ENCODE data around the gene SYPL2. TPM values are rescaled to one million over a fixed set of nuclear protein-coding genes. Genes with fewer than 3 reads are reported as not detected.

Gene SYPL2
- total RNA-seq, 4 donors from 2014 or later = 1.5 to 3.5 (median 2.4) TPM

GRCh38 chr1:109501644-109502363 is 35.5 kb downstream of the SYPL2 start:
- no peaks in the 10 kb centered on the region for H3K27me3 ChIP-seq
- H3K27ac ChIP-seq = peak overlapping the region in 2 of 4 donors; percentile 43 to 54
- peaks cover 0 to 57% (median 16%) of the 10 kb centered on the region in 4 donors for H3K4me1 ChIP-seq
- no peaks in the 10 kb centered on the region for H3K9me3 ChIP-seq
- no peak overlapping the region for H3K4me3 ChIP-seq
- WGBS, 2 donors = 52 to 66% methylated on average over 5 of the region's 5 CpGs
- no peak for TF ChIP-seq CTCF (IDR thresholded peaks at IDR 0.05)
- no peak for TF ChIP-seq POLR2A (IDR thresholded peaks at IDR 0.05)
- no peak for TF ChIP-seq EP300 (IDR thresholded peaks at IDR 0.05)
- peaks cover 0 to 67% (median 0%) of the 10 kb centered on the region in 3 donors for H3K36me3 ChIP-seq
- DNase-seq (ENCODE audit: low spot score in 2 of 2) = no peak

- no peaks in the 10 kb centered on the region for H3K9me3 ChIP-seq
- H3K36me3 ChIP-seq = peaks cover 0 to 64% (median 0%) of the 10 kb centered on the region in 3 donors
- no peak overlapping the region for H3K27ac ChIP-seq
- no peak for DNase-seq (ENCODE audit: low spot score in 2 of 2)
- TF ChIP-seq CTCF (IDR thresholded peaks at IDR 0.05) = no peak
- no peak for TF ChIP-seq EP300 (IDR thresholded peaks at IDR 0.05)
- TF ChIP-seq POLR2A (IDR thresholded peaks at IDR 0.05) = no peak
- WGBS, 2 donors = 86 to 92% methylated on average over 3 of the region's 3 CpGs
- no peaks in the 10 kb centered on the region for H3K27me3 ChIP-seq
- no peak overlapping the region for H3K4me3 ChIP-seq
- H3K4me1 ChIP-seq = peaks cover 0 to 57% (median 16%) of the 10 kb centered on the region in 4 donors
Measured at GRCh38 chr1:109502364-109502851, 36.1 kb downstream of the SYPL2 start.

- 67 to 68% methylated on average over 5 of the region's 5 CpGs for WGBS, 2 donors
- H3K27ac ChIP-seq = no peak overlapping the region
- TF ChIP-seq EP300 (IDR thresholded peaks at IDR 0.05) = no peak
- no peak for TF ChIP-seq POLR2A (IDR thresholded peaks at IDR 0.05)
- TF ChIP-seq CTCF (IDR thresholded peaks at IDR 0.05) = no peak
Measured at GRCh38 chr1:109503935-109504334, 37.6 kb downstream of the SYPL2 start.

GRCh38 chr1:109504974-109505373 is 38.6 kb downstream of the SYPL2 start:
- DNase-seq (ENCODE audit: low spot score in 2 of 2) = no peak
- peaks cover 0 to 46% (median 16%) of the 10 kb centered on the region in 4 donors for H3K4me1 ChIP-seq
- WGBS, 2 donors = 89 to 100% methylated on average over 1 of the region's 1 CpG
- H3K36me3 ChIP-seq = peaks cover 0 to 55% (median 0%) of the 10 kb centered on the region in 3 donors
- H3K4me3 ChIP-seq = no peak overlapping the region
- no peak overlapping the region for H3K27ac ChIP-seq
- H3K9me3 ChIP-seq = no peaks in the 10 kb centered on the region
- H3K27me3 ChIP-seq = no peaks in the 10 kb centered on the region
- no peak for TF ChIP-seq POLR2A (IDR thresholded peaks at IDR 0.05)
- TF ChIP-seq EP300 (IDR thresholded peaks at IDR 0.05) = no peak
- TF ChIP-seq CTCF (IDR thresholded peaks at IDR 0.05) = no peak

More at GRCh38 chr1:109503935-109504334, 37.6 kb downstream of the SYPL2 start:
- Histone ChIP-seq H3K4me1 (peaks cover 0 to 50% (median 16%) of the 10 kb centered on the region in 4 donors), H3K27me3 (no peaks in the 10 kb centered on the region), H3K36me3 (peaks cover 0 to 60% (median 0%) of the 10 kb centered on the region in 3 donors), H3K9me3 (no peaks in the 10 kb centered on the region), H3K4me3 (no peak overlapping the region)
- DNase-seq (ENCODE audit: low spot score in 2 of 2) = no peak

Data from tibial nerve (tissue), 4 donors.